HG02973 (cell line): ENCODE results near the gene OXNAD1.

Experiments
- ATAC-seq: cut with Tn5 transposase; IDR thresholded peaks from one replicate; pipeline ENCODE4 v1.9.1; 2021; ENCODE audit warnings: moderate library complexity; ENCODE audit not compliant: unreplicated experiment

The OXNAD1 gene

DNA sequence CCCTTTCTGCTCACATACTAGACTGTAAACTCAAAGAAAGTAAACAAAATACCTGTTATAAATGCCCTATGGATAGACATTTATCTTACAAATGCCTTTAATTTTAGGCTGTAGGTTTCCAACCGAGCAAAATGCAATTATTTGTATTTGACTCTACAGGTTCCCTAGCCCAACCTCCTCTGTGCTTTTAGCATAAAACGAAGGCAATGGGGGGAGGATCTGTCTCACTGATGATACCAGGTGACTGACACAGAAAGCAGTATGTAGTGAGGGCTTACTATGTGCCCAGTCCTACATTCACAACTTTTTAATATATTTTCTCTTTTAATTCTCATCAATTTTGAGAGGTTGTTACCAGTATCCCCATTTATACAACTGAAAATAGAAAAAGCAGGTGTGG is 87.4 kb downstream of the OXNAD1 start:
- ATAC-seq: no peak

GRCh38 chr3:16354291-16354690 is 89.3 kb downstream of the OXNAD1 start:
- ATAC-seq: no peak
